Ascending aorta (tissue), 2 donors: ENCODE results near the gene BANK1. TPM values are rescaled to one million over a fixed set of nuclear protein-coding genes. Genes with fewer than 3 reads are reported as not detected.

Source experiments
- DNase-seq, 2 donors: peaks; one replicate each; pipeline ENCODE4 v3.0.0-alpha.2; 2019; ENCODE audit warnings: low spot score in 2 of 2
- H3K27ac ChIP-seq, 2 donors: fragments of 200-600 bp; sonication (generic); one replicate each; pipeline ENCODE4 v1.5.1; 2016 to 2017; ENCODE audit warnings: mild to moderate bottlenecking in 1 of 2
- H3K27me3 ChIP-seq: fragments of 200-600 bp; sonication (generic); one replicate; pipeline ENCODE4 v1.5.1; 2017
- H3K36me3 ChIP-seq, 2 donors: fragments of 200-600 bp; sonication (generic); one replicate each; pipeline ENCODE4 v1.5.1; 2016
- H3K4me1 ChIP-seq, 2 donors: fragments of 200-600 bp; sonication (generic); one replicate each; pipeline ENCODE4 v1.5.1; 2016 to 2017; ENCODE audit warnings: mild to moderate bottlenecking in 1 of 2
- H3K4me3 ChIP-seq, 2 donors: fragments of 200-600 bp; sonication (generic); one replicate each; pipeline ENCODE4 v1.5.1; 2016 to 2017; ENCODE audit warnings: mild to moderate bottlenecking in 1 of 2
- H3K9me3 ChIP-seq, 2 donors: fragments of 200-600 bp; sonication (generic); one replicate each; pipeline ENCODE4 v1.5.1; 2016
- intact Hi-C: fragments of 100-400 bp; cut with DNase I; formaldehyde crosslinking; loops from one replicate; pipeline ENCODE4 v1.15.1; 2023
- total RNA-seq: library from RNA; depleted of rRNA; stranded (reverse); fragments of >200 nt; gene quantifications from one replicate; pipeline ENCODE4 v1.1.0, GENCODE V29; 2016
- TF ChIP-seq, protein P1 (sequence below), 3 experiments: fragments of 200-600 bp in 2 of 3; fragments of 450-650 bp in 1 of 3; sonication (generic) in 2 of 3; IDR thresholded peaks; one replicate each; pipeline ENCODE4 v1.5.1; 2016 to 2019; ENCODE audit warnings: antibody characterized with exemption in 3 of 3, mild to moderate bottlenecking in 1 of 3, moderate library complexity in 1 of 3

BANK1 gene
- total RNA-seq, 1 donor from 2014 or later: not detected

DNA sequence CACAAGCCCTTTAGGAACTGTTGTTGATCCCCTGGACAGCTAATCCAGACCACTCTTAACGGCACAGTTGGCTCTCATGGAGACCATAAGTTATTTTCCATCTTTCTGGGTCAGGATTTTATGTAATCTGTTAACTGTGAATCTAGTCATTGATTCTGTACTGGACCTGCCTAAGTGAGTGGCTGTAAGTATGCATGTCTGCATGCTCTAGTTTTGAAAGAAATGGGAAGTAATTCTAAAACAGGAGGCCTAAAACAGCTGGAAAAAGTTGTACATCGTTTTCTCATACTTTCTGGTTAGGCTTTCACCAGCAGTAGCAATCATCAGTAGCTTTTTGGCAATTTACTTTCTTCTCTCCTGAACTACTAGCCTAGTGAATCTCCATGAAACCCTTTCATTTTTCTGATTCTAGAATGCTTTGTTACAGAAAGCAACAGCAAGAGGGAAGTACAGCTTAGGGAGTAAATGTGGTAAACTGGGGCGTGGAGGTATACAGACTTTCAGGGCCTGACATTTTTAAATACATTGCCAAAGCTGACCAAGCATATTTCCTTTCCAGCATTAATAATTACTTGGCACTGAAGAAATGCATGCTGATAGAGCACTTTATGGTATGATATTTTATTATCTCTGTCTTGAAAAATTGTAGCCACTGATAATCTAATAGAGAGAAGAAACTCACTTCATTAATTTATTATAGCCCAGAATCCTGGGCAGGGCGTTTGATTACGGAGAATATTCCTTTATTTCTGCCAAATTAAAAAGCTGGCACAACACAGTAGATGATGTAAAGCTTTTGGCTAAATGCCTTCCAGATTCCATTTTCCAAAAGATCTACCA, 202.7 kb downstream of the BANK1 start:
- no peak for DNase-seq
- intact Hi-C loops: no loop called here
- TF ChIP-seq, protein P1, sequence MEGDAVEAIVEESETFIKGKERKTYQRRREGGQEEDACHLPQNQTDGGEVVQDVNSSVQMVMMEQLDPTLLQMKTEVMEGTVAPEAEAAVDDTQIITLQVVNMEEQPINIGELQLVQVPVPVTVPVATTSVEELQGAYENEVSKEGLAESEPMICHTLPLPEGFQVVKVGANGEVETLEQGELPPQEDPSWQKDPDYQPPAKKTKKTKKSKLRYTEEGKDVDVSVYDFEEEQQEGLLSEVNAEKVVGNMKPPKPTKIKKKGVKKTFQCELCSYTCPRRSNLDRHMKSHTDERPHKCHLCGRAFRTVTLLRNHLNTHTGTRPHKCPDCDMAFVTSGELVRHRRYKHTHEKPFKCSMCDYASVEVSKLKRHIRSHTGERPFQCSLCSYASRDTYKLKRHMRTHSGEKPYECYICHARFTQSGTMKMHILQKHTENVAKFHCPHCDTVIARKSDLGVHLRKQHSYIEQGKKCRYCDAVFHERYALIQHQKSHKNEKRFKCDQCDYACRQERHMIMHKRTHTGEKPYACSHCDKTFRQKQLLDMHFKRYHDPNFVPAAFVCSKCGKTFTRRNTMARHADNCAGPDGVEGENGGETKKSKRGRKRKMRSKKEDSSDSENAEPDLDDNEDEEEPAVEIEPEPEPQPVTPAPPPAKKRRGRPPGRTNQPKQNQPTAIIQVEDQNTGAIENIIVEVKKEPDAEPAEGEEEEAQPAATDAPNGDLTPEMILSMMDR (IDR thresholded peaks at IDR 0.05): no peak
- no peaks in the 10 kb centered on the region for H3K36me3 ChIP-seq
- H3K9me3 ChIP-seq: no peaks in the 10 kb centered on the region
- H3K27me3 ChIP-seq: no peaks in the 10 kb centered on the region
- H3K4me1 ChIP-seq: peaks cover 0 to 4% of the 10 kb centered on the region in 2 donors
- H3K27ac ChIP-seq: no peak overlapping the region
- H3K4me3 ChIP-seq: no peak overlapping the region

DNA sequence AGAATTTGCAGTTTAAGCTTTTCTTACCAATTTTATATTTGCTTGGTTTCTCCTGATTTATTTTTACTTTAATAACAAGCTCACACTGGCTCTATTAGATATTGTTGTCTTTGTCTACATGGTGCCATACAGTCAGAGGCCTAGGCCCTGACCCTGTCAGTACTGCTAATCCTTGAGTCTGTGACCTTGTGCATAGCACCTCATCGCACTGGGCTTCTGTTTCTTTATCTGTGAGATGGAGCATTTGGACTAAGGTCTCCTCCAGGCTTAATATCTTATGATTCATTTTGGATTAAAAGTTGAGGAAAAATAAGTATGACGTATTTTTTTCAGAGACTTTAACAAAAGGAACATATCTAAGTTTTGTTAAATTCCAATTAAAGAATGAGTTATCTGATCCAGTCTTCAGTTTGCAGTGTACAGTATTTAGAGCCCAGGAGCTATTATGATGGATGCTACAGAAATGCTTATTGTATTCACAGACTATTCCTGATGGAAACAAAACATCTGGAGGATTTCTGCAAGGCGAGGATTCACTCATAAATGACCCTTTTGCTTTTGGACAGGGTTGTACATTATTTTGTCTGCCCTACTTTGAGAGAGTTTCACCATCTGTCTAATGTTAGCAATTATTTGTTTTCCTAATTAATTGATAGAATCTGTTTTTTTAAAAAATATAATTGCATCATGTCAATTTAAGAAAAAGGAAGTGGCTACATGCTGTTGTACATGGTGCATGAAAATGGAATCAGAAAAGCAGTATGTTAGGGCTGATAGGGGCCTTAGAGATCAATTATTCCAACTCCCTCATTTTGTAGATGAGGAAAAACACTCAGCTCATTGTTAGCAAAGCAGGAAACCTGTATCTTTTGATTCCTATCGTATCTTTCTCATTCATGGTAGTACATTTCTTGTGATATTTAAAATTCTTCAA, 203.6 kb downstream of the BANK1 start:
- intact Hi-C loops: no loop called here
- peaks cover 0 to 4% of the 10 kb centered on the region in 2 donors for H3K4me1 ChIP-seq
- H3K27ac ChIP-seq: no peak overlapping the region
- no peaks in the 10 kb centered on the region for H3K27me3 ChIP-seq
- H3K4me3 ChIP-seq: no peak overlapping the region
- no peaks in the 10 kb centered on the region for H3K9me3 ChIP-seq
- no peaks in the 10 kb centered on the region for H3K36me3 ChIP-seq
- no peak for DNase-seq
- TF ChIP-seq, protein P1 (IDR thresholded peaks at IDR 0.05): no peak

DNA sequence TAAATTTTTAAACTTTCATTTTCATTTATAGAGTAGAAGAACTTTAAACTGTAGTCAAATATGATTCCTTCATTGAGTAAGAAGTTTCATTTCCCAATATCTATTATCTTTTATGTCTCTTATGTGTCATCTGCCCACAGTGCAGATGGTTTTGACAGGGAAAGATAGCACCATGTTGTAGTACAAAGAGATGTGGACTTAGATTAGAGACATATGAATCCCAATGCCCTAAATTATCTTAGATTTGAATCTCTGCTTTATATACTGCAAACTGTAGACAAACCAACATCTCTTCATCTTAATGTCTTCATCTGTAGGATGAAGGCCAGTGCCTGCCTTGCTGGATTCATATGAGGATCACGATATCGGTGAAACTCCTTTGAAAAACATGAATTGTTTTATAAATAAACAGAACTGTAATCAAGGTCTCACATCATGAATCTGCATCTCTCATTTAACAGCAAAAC, 217.5 kb downstream of the BANK1 start:
- intact Hi-C loops: no loop called here
- Histone ChIP-seq H3K9me3 (no peaks in the 10 kb centered on the region), H3K36me3 (no peaks in the 10 kb centered on the region), H3K4me3 (no peak overlapping the region), H3K4me1 (no peaks in the 10 kb centered on the region), H3K27me3 (no peaks in the 10 kb centered on the region), H3K27ac (no peak overlapping the region)
- no peak for DNase-seq
- TF ChIP-seq, protein P1 (IDR thresholded peaks at IDR 0.05): no peak

DNA sequence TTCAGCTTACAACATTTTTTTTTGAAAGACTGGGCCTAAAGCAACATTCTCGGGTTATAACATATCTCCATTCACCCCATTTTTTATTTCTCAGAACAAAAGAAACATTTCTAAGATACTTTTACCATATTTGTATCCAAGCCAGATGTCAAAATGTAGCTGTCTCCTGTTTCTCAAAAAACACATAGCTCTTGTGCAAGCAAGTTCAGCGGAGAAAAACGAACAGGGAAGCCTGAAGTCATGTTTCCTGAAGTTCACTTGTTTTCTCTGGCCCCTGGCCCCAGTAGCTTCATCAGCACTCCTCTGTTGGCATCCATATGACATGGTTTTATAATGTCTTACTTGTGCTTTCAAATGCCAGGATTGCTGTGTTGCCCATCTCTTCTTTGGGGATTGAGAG, 218.2 kb downstream of the BANK1 start:
- no peaks in the 10 kb centered on the region for H3K4me1 ChIP-seq
- intact Hi-C loops: no loop called here
- no peaks in the 10 kb centered on the region for H3K36me3 ChIP-seq
- DNase-seq: no peak
- H3K27me3 ChIP-seq: no peaks in the 10 kb centered on the region
- H3K9me3 ChIP-seq: no peaks in the 10 kb centered on the region
- H3K4me3 ChIP-seq: no peak overlapping the region
- TF ChIP-seq, protein P1 (IDR thresholded peaks at IDR 0.05): no peak
- H3K27ac ChIP-seq: no peak overlapping the region

DNA sequence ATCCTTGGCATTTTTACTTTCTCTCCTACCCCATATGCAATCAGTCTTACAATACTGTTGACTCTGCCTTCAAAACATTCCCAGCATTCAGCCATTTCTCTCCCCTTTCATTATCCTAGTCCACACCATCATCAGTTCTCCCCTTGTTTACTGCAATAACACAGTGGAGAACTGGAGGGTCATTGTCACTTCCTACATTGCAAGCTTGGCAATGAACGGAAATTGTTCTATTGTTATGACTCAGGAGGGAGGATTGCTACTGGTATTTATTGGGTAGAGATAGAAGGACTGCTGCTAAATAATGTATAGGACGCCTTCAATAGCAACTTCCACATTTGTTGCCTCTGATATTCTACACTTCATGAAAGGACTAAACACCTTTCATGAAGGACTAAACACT, 231.8 kb downstream of the BANK1 start:
- Histone ChIP-seq H3K9me3 (no peaks in the 10 kb centered on the region), H3K36me3 (no peaks in the 10 kb centered on the region), H3K27ac (no peak overlapping the region), H3K27me3 (no peaks in the 10 kb centered on the region), H3K4me1 (no peaks in the 10 kb centered on the region), H3K4me3 (no peak overlapping the region)
- no peak for DNase-seq
- TF ChIP-seq, protein P1 (IDR thresholded peaks at IDR 0.05): no peak
- intact Hi-C loops: no loop called here
